ENCODE data around the gene SH3BP1. TPM values are rescaled to one million over a fixed set of nuclear protein-coding genes. Genes with fewer than 3 reads are reported as not detected.
"Not testable (repeated sequence)": the region's sequence is repeated elsewhere in the genome, so short reads cannot be mapped to it uniquely, and the experiment has no call there.

The SH3BP1 gene
- total RNA-seq, 6 experiments from 2014 or later, result 1.6 to 4.8 (median 2.8) TPM

DNA sequence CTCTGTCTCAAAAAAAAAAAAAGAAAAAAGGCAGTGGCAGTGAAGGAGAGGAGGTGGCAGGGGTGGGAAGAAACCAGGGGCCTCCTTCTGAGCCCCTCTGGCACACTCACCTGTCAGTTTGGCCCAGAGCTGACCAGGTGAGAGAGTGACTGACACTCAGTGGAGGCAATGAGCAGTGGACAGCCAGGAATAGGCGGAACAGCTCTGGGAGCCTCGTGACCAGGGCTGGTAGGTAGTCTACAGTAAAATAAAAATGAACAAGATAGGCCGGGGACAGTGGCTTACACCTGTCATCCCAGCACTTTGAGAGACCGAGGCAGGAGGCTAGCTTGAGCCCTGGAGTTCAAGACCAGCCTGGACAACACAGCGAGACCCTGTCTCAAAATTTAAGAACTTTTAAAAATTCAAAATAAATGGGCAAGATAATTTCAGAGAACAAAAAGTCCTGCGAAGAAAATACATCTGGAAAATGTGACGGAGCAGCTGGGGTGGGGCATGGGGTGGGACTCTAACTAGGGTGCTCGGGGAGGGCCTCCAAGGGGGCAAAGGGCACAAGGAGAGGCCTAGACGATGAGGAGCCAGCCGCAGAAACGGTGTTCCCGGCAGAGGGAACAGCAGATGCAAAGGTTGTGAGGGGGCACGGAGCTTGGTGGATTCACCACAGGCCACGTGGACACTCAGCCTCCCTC is 15.2 kb downstream of the SH3BP1 start:
- DNase-seq, result no peak
- H3K9me3 ChIP-seq, result no peaks in the 10 kb centered on the region
- intact Hi-C loops (cut with DNase I), result no loop called here
- no peak for ATAC-seq
- no peak overlapping the region for H3K27ac ChIP-seq
- H3K4me3 ChIP-seq, result no peak overlapping the region
- H3K4me1 ChIP-seq, result peaks cover 0 to 8% (median 0%) of the 10 kb centered on the region in 4 donors
- 85% methylated on average over 8 of the region's 14 CpGs for WGBS (ENCODE audit: insufficient coverage, low coverage, low lambda C conversion rate, missing lambda C conversion rate)
- no peaks in the 10 kb centered on the region for H3K36me3 ChIP-seq
- H3K27me3 ChIP-seq, result no peaks in the 10 kb centered on the region
- TF ChIP-seq, protein P1, sequence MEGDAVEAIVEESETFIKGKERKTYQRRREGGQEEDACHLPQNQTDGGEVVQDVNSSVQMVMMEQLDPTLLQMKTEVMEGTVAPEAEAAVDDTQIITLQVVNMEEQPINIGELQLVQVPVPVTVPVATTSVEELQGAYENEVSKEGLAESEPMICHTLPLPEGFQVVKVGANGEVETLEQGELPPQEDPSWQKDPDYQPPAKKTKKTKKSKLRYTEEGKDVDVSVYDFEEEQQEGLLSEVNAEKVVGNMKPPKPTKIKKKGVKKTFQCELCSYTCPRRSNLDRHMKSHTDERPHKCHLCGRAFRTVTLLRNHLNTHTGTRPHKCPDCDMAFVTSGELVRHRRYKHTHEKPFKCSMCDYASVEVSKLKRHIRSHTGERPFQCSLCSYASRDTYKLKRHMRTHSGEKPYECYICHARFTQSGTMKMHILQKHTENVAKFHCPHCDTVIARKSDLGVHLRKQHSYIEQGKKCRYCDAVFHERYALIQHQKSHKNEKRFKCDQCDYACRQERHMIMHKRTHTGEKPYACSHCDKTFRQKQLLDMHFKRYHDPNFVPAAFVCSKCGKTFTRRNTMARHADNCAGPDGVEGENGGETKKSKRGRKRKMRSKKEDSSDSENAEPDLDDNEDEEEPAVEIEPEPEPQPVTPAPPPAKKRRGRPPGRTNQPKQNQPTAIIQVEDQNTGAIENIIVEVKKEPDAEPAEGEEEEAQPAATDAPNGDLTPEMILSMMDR (IDR thresholded peaks at IDR 0.05), result no peak
- no peak for TF ChIP-seq POLR2A (IDR thresholded peaks at IDR 0.05)

DNA sequence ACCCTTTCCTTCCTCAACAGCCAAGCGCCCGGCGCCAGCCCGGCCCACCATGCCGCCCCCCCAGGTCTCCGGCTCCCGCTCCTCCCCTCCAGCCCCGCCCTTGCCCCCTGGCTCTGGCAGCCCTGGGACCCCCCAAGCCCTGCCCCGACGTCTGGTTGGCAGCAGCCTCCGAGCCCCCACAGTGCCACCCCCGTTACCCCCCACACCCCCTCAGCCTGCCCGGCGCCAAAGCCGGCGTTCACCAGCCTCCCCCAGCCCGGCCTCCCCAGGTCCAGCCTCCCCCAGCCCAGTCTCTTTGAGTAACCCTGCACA is 15.7 kb downstream of the SH3BP1 start:
- H3K9me3 ChIP-seq, result no peaks in the 10 kb centered on the region
- H3K27ac ChIP-seq, result no peak overlapping the region
- DNase-seq, result peak in 1 of 3 donors; percentile 42
- ATAC-seq, result no peak
- peaks cover 0 to 13% (median 0%) of the 10 kb centered on the region in 4 donors for H3K4me1 ChIP-seq
- no peaks in the 10 kb centered on the region for H3K27me3 ChIP-seq
- intact Hi-C loops (cut with DNase I), result no loop called here
- no peak overlapping the region for H3K4me3 ChIP-seq
- no peaks in the 10 kb centered on the region for H3K36me3 ChIP-seq
- no peak for TF ChIP-seq POLR2A (IDR thresholded peaks at IDR 0.05)
- TF ChIP-seq, protein P1 (IDR thresholded peaks at IDR 0.05), result no peak
- WGBS (ENCODE audit: insufficient coverage, low coverage, low lambda C conversion rate, missing lambda C conversion rate), result 92% methylated on average over 9 of the region's 17 CpGs

DNA sequence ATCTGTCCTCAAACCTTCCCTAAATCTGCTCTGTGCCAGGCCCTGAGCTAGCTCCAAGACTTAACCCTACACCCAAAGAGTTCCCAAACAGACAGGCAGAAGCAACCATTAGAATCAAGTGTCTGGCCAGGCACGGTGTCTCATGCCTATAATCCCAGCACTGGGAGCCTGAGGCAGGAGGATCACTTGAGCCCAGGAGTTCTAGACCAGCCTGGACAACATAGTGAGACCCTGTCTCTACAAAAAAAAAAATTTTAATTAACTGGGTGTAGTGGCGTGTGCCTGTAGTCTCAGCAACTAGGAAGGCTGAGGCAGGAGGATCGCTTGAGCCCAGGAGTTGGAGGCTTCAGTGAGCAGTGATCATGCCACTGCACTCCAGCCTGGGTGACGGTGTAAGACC is 17.1 kb downstream of the SH3BP1 start:
- H3K4me1 ChIP-seq, result peaks cover 0 to 27% (median 6%) of the 10 kb centered on the region in 4 donors
- H3K4me3 ChIP-seq; intact Hi-C loops (cut with DNase I); H3K27me3 ChIP-seq; ATAC-seq; H3K27ac ChIP-seq; H3K36me3 ChIP-seq; H3K9me3 ChIP-seq; DNase-seq: not testable (repeated sequence)
- 100% methylated on average over 4 of the region's 4 CpGs for WGBS (ENCODE audit: insufficient coverage, low coverage, low lambda C conversion rate, missing lambda C conversion rate)

GRCh38 chr22:37657590-37658132 is 18.2 kb downstream of the SH3BP1 start:
- H3K27ac ChIP-seq, result peak overlapping the region; percentile 44 to 65 (median 46)
- intact Hi-C loops (cut with DNase I), result no loop called here
- peak overlapping the region; percentile 42 to 85 (median 44) for H3K4me3 ChIP-seq
- no peak for ATAC-seq
- TF ChIP-seq POLR2A (IDR thresholded peaks at IDR 0.05), result no peak
- TF ChIP-seq, protein P1 (IDR thresholded peaks at IDR 0.05), result no peak
- WGBS (ENCODE audit: insufficient coverage, low coverage, low lambda C conversion rate, missing lambda C conversion rate), result 0% methylated on average over 3 of the region's 6 CpGs
- H3K27me3 ChIP-seq, result no peaks in the 10 kb centered on the region
- no peaks in the 10 kb centered on the region for H3K9me3 ChIP-seq
- no peak for DNase-seq
- H3K4me1 ChIP-seq, result peaks cover 0 to 36% (median 11%) of the 10 kb centered on the region in 4 donors
- H3K36me3 ChIP-seq, result no peaks in the 10 kb centered on the region

Data from right lobe of liver (tissue), 6 donors.